ENCODE measurements around the gene HLTF. TPM values are rescaled to one million over a fixed set of nuclear protein-coding genes. Genes with fewer than 3 reads are reported as not detected.

Gene HLTF
- total and polyA plus RNA-seq, 2 of the 4 experiments (the other 2 are of a cell fraction), result 12.6 to 39.1 TPM

DNA sequence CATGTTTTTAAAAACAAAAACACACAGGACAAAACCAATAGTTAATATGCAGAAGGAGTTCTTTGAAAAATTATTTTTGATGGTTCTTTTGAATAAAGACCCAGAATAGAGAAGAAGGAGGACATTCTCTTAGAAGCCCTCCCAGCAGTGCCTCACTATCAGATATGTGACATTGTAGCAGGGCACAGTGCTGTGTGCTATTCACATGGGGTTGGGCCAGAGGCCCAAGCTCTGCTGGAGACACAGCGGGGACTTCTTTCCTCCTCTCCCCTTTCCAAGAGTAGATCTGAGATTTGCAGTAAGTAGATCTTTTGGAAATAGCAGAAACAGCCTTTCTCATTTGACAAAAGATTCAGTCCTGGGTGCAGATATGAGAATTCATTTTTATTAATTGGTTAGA, 88.7 kb downstream of the HLTF start:
- Histone ChIP-seq H2AFZ (replicated peaks; ENCODE audit: low read length, poor library complexity) (no peak overlapping the region), H2BK15ac (ENCODE audit: low read depth, low read length) (no peak overlapping the region), H3K4ac (ENCODE audit: low read depth, low read length) (no peak overlapping the region), H3K14ac (replicated peaks; ENCODE audit: low read depth, low read length) (no peak overlapping the region), H3K9me1 (ENCODE audit: insufficient read depth, low read length) (peaks cover 21% of the 10 kb centered on the region), H3K18ac (ENCODE audit: low read depth, low read length) (no peak overlapping the region), H2BK5ac (ENCODE audit: low read depth, low read length, poor library complexity, severe bottlenecking) (peak overlapping the region; percentile 3), H4K5ac (ENCODE audit: low read depth, low read length) (no peak overlapping the region), H3K79me1 (ENCODE audit: low read depth in 1 of 2, low read length in 2 of 2) (peaks cover 26 to 59% of the 10 kb centered on the region in 2 experiments), H4K91ac (ENCODE audit: insufficient read depth, low read depth, low read length) (no peak overlapping the region), H2AK5ac (ENCODE audit: low read depth, low read length) (no peak overlapping the region), H3K9me3 (ENCODE audit: control insufficient read depth, insufficient read depth, low read length) (no peaks in the 10 kb centered on the region), H2AK9ac (replicated peaks; ENCODE audit: low read depth, low read length, poor library complexity) (no peak overlapping the region), H3K4me1 (ENCODE audit: control insufficient read depth, insufficient read depth, low read length) (peaks cover 19% of the 10 kb centered on the region), H3K9ac (ENCODE audit: low read depth, low read length) (no peak overlapping the region), H4K8ac (ENCODE audit: low read depth in 2 of 2, low read length in 2 of 2) (no peak overlapping the region), H3K23ac (ENCODE audit: low read depth, low read length) (0 out of 2 replicates have a peak overlapping the region, but pooled peaks have one; percentile 17), H3K27ac (ENCODE audit: insufficient read depth, low read length) (no peak overlapping the region), H4K20me1 (ENCODE audit: insufficient read depth, low read length) (0 out of 2 replicates have a peak, but pooled peaks cover 4% of the 10 kb centered on the region), H3K36me3 (ENCODE audit: control insufficient read depth, insufficient read depth, low read length) (peaks cover 19% of the 10 kb centered on the region), H2BK120ac (ENCODE audit: low read depth, low read length) (no peak overlapping the region), H3K4me2 (ENCODE audit: low read depth, low read length) (no peak overlapping the region), H3K56ac (ENCODE audit: extremely low read depth, insufficient read depth, low read length) (no peak overlapping the region), H3K4me3 (ENCODE audit: insufficient read depth, low read depth, low read length) (no peak overlapping the region), H2BK20ac (ENCODE audit: low read depth, low read length) (no peak overlapping the region), H3K27me3 (ENCODE audit: control insufficient read depth, insufficient read depth, low read length) (no peaks in the 10 kb centered on the region)
- in situ Hi-C loops (cut with MboI; ENCODE audit: low sequenced_read_pairs) (no loop called here), dilution Hi-C loops (cut with HindIII; ENCODE audit: low sequenced_read_pairs, unreplicated experiment) (no loop called here), intact Hi-C loops (cut with micrococcal nuclease) (no loop called here)
- DNase-seq, result no peak
- no TSS peak for BruUV-seq (replicated peaks)
- TF ChIP-seq POLR2A (IDR thresholded peaks at IDR 0.05; ENCODE audit: low read depth, low read length) (no peak), RAD21 (IDR thresholded peaks at IDR 0.05; ENCODE audit: low read length) (no peak), MAFK (IDR thresholded peaks at IDR 0.05; ENCODE audit: low read depth, low read length) (no peak), BHLHE40 (IDR thresholded peaks at IDR 0.05; ENCODE audit: low read depth, low read length) (no peak), MAZ (IDR thresholded peaks at IDR 0.05; ENCODE audit: borderline replicate concordance, low read depth, low read length) (no peak), CEBPB (IDR thresholded peaks at IDR 0.05; ENCODE audit: low read depth, low read length) (no peak), CHD1 (IDR thresholded peaks at IDR 0.05; ENCODE audit: low read depth, low read length) (no peak), RFX5 (IDR thresholded peaks at IDR 0.05; ENCODE audit: low read depth, low read length) (no peak), ELK1 (IDR thresholded peaks at IDR 0.05; ENCODE audit: borderline replicate concordance, low read depth, low read length) (no peak), SMC3 (IDR thresholded peaks at IDR 0.05; ENCODE audit: low read depth, low read length) (no peak), FOS (IDR thresholded peaks at IDR 0.05; ENCODE audit: low read depth, low read length) (no peak), MXI1 (IDR thresholded peaks at IDR 0.05; ENCODE audit: borderline replicate concordance, low read depth, low read length) (no peak)
- TF ChIP-seq, protein P1, sequence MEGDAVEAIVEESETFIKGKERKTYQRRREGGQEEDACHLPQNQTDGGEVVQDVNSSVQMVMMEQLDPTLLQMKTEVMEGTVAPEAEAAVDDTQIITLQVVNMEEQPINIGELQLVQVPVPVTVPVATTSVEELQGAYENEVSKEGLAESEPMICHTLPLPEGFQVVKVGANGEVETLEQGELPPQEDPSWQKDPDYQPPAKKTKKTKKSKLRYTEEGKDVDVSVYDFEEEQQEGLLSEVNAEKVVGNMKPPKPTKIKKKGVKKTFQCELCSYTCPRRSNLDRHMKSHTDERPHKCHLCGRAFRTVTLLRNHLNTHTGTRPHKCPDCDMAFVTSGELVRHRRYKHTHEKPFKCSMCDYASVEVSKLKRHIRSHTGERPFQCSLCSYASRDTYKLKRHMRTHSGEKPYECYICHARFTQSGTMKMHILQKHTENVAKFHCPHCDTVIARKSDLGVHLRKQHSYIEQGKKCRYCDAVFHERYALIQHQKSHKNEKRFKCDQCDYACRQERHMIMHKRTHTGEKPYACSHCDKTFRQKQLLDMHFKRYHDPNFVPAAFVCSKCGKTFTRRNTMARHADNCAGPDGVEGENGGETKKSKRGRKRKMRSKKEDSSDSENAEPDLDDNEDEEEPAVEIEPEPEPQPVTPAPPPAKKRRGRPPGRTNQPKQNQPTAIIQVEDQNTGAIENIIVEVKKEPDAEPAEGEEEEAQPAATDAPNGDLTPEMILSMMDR (conservative IDR thresholded peaks at IDR 0.05; ENCODE audit: low read depth, low read length), result no peak
- no CpG with 5 or more reads among the region's 1 CpG for WGBS, 2 experiments (ENCODE audit: extremely low coverage in 2 of 2, insufficient read length in 1 of 2)
- ATAC-seq (ENCODE audit: low read depth), result no peak
- ChIA-PET POLR2A (ENCODE audit: unreplicated experiment) (no interaction called here), CTCF (no interaction called here)

All from IMR-90 (cell line).